Endothelial cell of umbilical vein (primary cell): ENCODE measurements around the gene LRRC4B. TPM values are rescaled to one million over a fixed set of nuclear protein-coding genes. Genes with fewer than 3 reads are reported as not detected.

Experiments used
- BruUV-seq: library from RNA; stranded (reverse); fragments of 400-500 nt; replicated peaks from 2 replicates; lab custom pipeline; 2021; lab: Mats Ljungman, UMichigan
- CTCF ChIA-PET: fragments of 300-600, 350-600 bp; sonication (Branson Sonifier 250); formaldehyde crosslinking; loops from one replicate; lab custom pipeline; 2021; ENCODE audit warnings: antibody characterized with exemption, inconsistent platforms; lab: Charles Lee
- POLR2A ChIA-PET: fragments of 300-600, 350-600 bp; sonication (Branson Sonifier 250); formaldehyde crosslinking; loops from one replicate; lab custom pipeline; 2021; ENCODE audit warnings: antibody characterized with exemption, inconsistent platforms; lab: Charles Lee
- DNase-seq: peaks from one replicate; pipeline ENCODE4 v3.0.0-alpha.2; 2011; ENCODE audit warnings: low read depth, low spot score
- FAIRE-seq: peaks from 2 replicates; lab custom pipeline; 2011; peaks lifted over from hg19 to GRCh38; lab: Jason Lieb, UNC
- H2AFZ ChIP-seq: 2 replicates; pipeline ENCODE4 v1.6.0; 2012; ENCODE audit warnings: low read depth, low read length, control low read depth, inconsistent platforms
- H3K27ac ChIP-seq: 2 replicates; pipeline ENCODE4 v1.5.1; 2011; ENCODE audit warnings: low read depth, mild to moderate bottlenecking, control low read depth, low read length, moderate library complexity; ENCODE audit not compliant: insufficient read depth
- H3K27me3 ChIP-seq, 2 experiments: 2 replicates each; pipeline versions ENCODE4 v1.6.0 to v1.6.1; 2011; ENCODE audit warnings: low read length in 2 of 2, mixed read lengths in 1 of 2; ENCODE audit not compliant: control insufficient read depth in 2 of 2, insufficient read depth in 2 of 2
- H3K36me3 ChIP-seq, 2 experiments: 2 replicates in 1 of 2; 3 replicates in 1 of 2; pipeline ENCODE4 v1.5.1; 2011; ENCODE audit warnings: low read length in 2 of 2, mild to moderate bottlenecking in 1 of 2, moderate library complexity in 1 of 2; ENCODE audit not compliant: control insufficient read depth in 2 of 2, insufficient read depth in 2 of 2; ENCODE audit errors: extremely low read depth in 1 of 2
- H3K4me1 ChIP-seq: 3 replicates; pipeline ENCODE4 v1.5.1; 2011; ENCODE audit warnings: mild to moderate bottlenecking, low read length; ENCODE audit not compliant: control insufficient read depth, insufficient read depth; ENCODE audit errors: extremely low read depth
- H3K4me2 ChIP-seq: 2 replicates; pipeline ENCODE4 v1.6.1; 2011; ENCODE audit warnings: low read length, control low read depth, mixed read lengths; ENCODE audit not compliant: insufficient read depth
- H3K4me3 ChIP-seq, 3 experiments: fragments of 200-600 bp in 1 of 3; sonication (generic), shearing (Covaris generic) in 1 of 3; replicated peaks in 1 of 3; 2 replicates each; pipeline ENCODE4 v1.5.1; 2011 to 2016; ENCODE audit warnings: control low read depth in 3 of 3, low read length in 3 of 3, mild to moderate bottlenecking in 2 of 3, inconsistent platforms in 1 of 3, low read depth in 1 of 3, moderate library complexity in 1 of 3; ENCODE audit not compliant: insufficient read depth in 1 of 3
- H3K79me2 ChIP-seq: 2 replicates; pipeline ENCODE4 v1.6.0; 2012; ENCODE audit warnings: low read length, inconsistent platforms; ENCODE audit not compliant: control insufficient read depth, insufficient read depth
- H3K9ac ChIP-seq: replicated peaks from 2 replicates; pipeline ENCODE3; 2011; ENCODE audit warnings: low read length, control low read depth; ENCODE audit not compliant: insufficient read depth; ENCODE audit errors: extremely low read depth
- H3K9me1 ChIP-seq: replicated peaks from 3 replicates; pipeline ENCODE4 v1.6.0; 2011; ENCODE audit warnings: mild to moderate bottlenecking, low read length; ENCODE audit not compliant: control insufficient read depth, insufficient read depth; ENCODE audit errors: extremely low read depth
- H3K9me3 ChIP-seq: replicated peaks from 2 replicates; pipeline ENCODE4 v1.5.1; 2012; ENCODE audit warnings: low read length, inconsistent platforms; ENCODE audit not compliant: control insufficient read depth, insufficient read depth
- H4K20me1 ChIP-seq: replicated peaks from 2 replicates; pipeline ENCODE3; 2011; ENCODE audit warnings: mild to moderate bottlenecking, low read length; ENCODE audit not compliant: control insufficient read depth, insufficient read depth; ENCODE audit errors: extremely low read depth
- CTCF ChIP-seq, 2 donors: IDR thresholded peaks; 1 replicate in 1 of 2; 2 replicates in 1 of 2; pipeline ENCODE4 v1.5.1; 2011; ENCODE audit warnings: low read length in 2 of 2, mild to moderate bottlenecking in 2 of 2, moderate library complexity in 2 of 2, control low read depth in 1 of 2, inconsistent platforms in 1 of 2, low read depth in 1 of 2; ENCODE audit not compliant: insufficient read depth in 1 of 2; ENCODE audit errors: extremely low read depth in 1 of 2
- EZH2 ChIP-seq: IDR thresholded peaks from 2 replicates; pipeline ENCODE4 v1.6.1; 2012; ENCODE audit warnings: borderline replicate concordance, low read depth, mild to moderate bottlenecking, moderate library complexity, low read length, inconsistent platforms; ENCODE audit not compliant: severe bottlenecking
- FOS ChIP-seq: IDR thresholded peaks from 2 replicates; pipeline ENCODE4 v1.6.1; 2011; ENCODE audit warnings: mild to moderate bottlenecking, low read length, moderate library complexity, borderline replicate concordance; ENCODE audit not compliant: insufficient read depth
- GATA2 ChIP-seq: IDR thresholded peaks from 2 replicates; pipeline ENCODE4 v1.7.0; 2011; ENCODE audit warnings: low read depth, mild to moderate bottlenecking, moderate library complexity, mixed read lengths, low read length; ENCODE audit not compliant: insufficient read length, insufficient read depth
- JUN ChIP-seq: IDR thresholded peaks from 2 replicates; pipeline ENCODE4 v1.6.1; 2011; ENCODE audit warnings: borderline replicate concordance, low read depth; ENCODE audit not compliant: insufficient read length, insufficient read depth
- MAX ChIP-seq: IDR thresholded peaks from 2 replicates; pipeline ENCODE4 v1.6.1; 2011; ENCODE audit not compliant: insufficient read depth, insufficient read length
- MYC ChIP-seq: IDR thresholded peaks from one replicate; pipeline ENCODE4 v1.6.1; 2011; ENCODE audit warnings: mild to moderate bottlenecking, low read depth, low read length
- POLR2A ChIP-seq: IDR thresholded peaks from 2 replicates; pipeline ENCODE4 v1.6.1; 2012; ENCODE audit warnings: low read depth, mild to moderate bottlenecking, control low read depth, low read length
- POLR2AphosphoS5 ChIP-seq: IDR thresholded peaks from 2 replicates; pipeline ENCODE4 v1.6.1; 2012; ENCODE audit warnings: low read depth, mild to moderate bottlenecking, control low read depth, low read length, moderate library complexity; ENCODE audit not compliant: insufficient read depth
- dilution Hi-C: fragments of 300-500 bp; cut with MboI; formaldehyde crosslinking; loops from one replicate; pipeline ENCODE4 v1.15.0; 2019; ENCODE audit warnings: low sequenced_read_pairs; ENCODE audit not compliant: extremely low pct_ligation_motif_present
- intact Hi-C: fragments of 100-400 bp; cut with micrococcal nuclease; formaldehyde crosslinking; loops from one replicate; pipeline ENCODE4 v1.10.0; 2022
- polyA plus RNA-seq, 4 experiments: library from polyadenylated mRNA; depleted of rRNA in 3 of 4; stranded (reverse) in 3 of 4; unstranded in 1 of 4; fragments of >200 nt; gene quantifications; 2 replicates each; pipeline versions ENCODE4 v1.2.1 to v1.2.3, GENCODE V29; 2011 to 2012; ENCODE audit warnings: missing spikeins in 1 of 4
- total RNA-seq: library from RNA; stranded (reverse); gene quantifications from 2 replicates; pipeline ENCODE4 v1.2.3, GENCODE V29; 2021

The LRRC4B gene
- total and polyA plus RNA-seq, 2 donors (not counting 3 experiments of a cell fraction or from before 2014, with no cell fraction given) = 0.08 TPM; not detected in 1

- ChIA-PET POLR2A (no interaction called here), CTCF (no interaction called here)
- no peak for TF ChIP-seq CTCF (IDR thresholded peaks at IDR 0.05; ENCODE audit: extremely low read depth in 1 of 2, insufficient read depth in 1 of 2, low read depth in 1 of 2, low read length in 2 of 2)
- no peak for TF ChIP-seq MAX
- TF ChIP-seq POLR2AphosphoS5 = no peak
- TF ChIP-seq EZH2 = no peak
- no peak for TF ChIP-seq POLR2A
- no peak for TF ChIP-seq MYC
- no peak for TF ChIP-seq FOS
- TF ChIP-seq GATA2 = no peak
- no peak for TF ChIP-seq JUN
- DNase-seq (no peak), FAIRE-seq (no peak)
- Histone ChIP-seq H3K4me1 (no peaks in the 10 kb centered on the region), H3K9me3 (no peaks in the 10 kb centered on the region), H3K27ac (no peak overlapping the region), H3K79me2 (no peaks in the 10 kb centered on the region), H2AFZ (no peak overlapping the region), H3K36me3 (peaks cover 0 to 32% of the 10 kb centered on the region in 2 experiments), H3K9ac (no peak overlapping the region), H3K27me3 (peaks cover 0 to 4% of the 10 kb centered on the region in 2 experiments), H3K9me1 (no peaks in the 10 kb centered on the region), H3K4me2 (no peak overlapping the region), H4K20me1 (no peaks in the 10 kb centered on the region), H3K4me3 (no peak overlapping the region)
- dilution Hi-C loops (no loop called here), intact Hi-C loops (no loop called here)
- TSS peak; percentile 39 for BruUV-seq
Observed at GRCh38 chr19:50482916-50483315, 85.3 kb downstream of the LRRC4B start.
